Heart left ventricle (tissue), 16 donors: ENCODE data around the gene CHD1. TPM values are rescaled to one million over a fixed set of nuclear protein-coding genes. Genes with fewer than 3 reads are reported as not detected.

Source experiments
- ATAC-seq, 4 donors: fragments of 200-7000 bp; cut with Tn5 transposase; one replicate each; pipeline ENCODE4 v1.9.1; 2020 to 2022; ENCODE audit warnings: moderate library complexity in 4 of 4, mild to moderate bottlenecking in 3 of 4, moderate number of reproducible peaks in 1 of 4
- DNase-seq, 5 donors: peaks; one replicate each; pipeline ENCODE4 v3.0.0-alpha.2; 2020
- H3K27ac ChIP-seq, 12 donors: fragments of 200-600 bp; sonication (generic) in 4 of 12; one replicate each; pipeline versions ENCODE4 v1.5.0 to v1.8.0; 2016 to 2022; ENCODE audit warnings: mild to moderate bottlenecking in 2 of 12
- H3K27me3 ChIP-seq, 9 donors: fragments of 200-600 bp; sonication (generic) in 2 of 9; one replicate each; pipeline versions ENCODE4 v1.5.1 to v1.8.0; 2016 to 2022; ENCODE audit warnings: mild to moderate bottlenecking in 3 of 9
- H3K36me3 ChIP-seq, 9 donors: fragments of 200-600 bp; sonication (generic) in 2 of 9; one replicate each; pipeline versions ENCODE4 v1.5.0 to v1.8.0; 2018 to 2022; ENCODE audit warnings: mild to moderate bottlenecking in 2 of 9
- H3K4me1 ChIP-seq, 12 donors: fragments of 200-600 bp; sonication (generic) in 4 of 12; one replicate each; pipeline versions ENCODE4 v1.5.0 to v1.8.0; 2016 to 2022; ENCODE audit warnings: mild to moderate bottlenecking in 3 of 12
- H3K4me3 ChIP-seq, 12 donors: fragments of 200-600 bp; sonication (generic) in 4 of 12; one replicate each; pipeline versions ENCODE4 v1.5.0 to v1.8.0; 2017 to 2022; ENCODE audit warnings: mild to moderate bottlenecking in 9 of 12, moderate library complexity in 4 of 12
- H3K9me3 ChIP-seq, 12 donors: fragments of 200-600 bp; sonication (generic) in 4 of 12; one replicate each; pipeline versions ENCODE4 v1.5.0 to v1.8.0; 2016 to 2022; ENCODE audit warnings: mild to moderate bottlenecking in 1 of 12
- POLR2A ChIP-seq, 2 donors: fragments of 450-650 bp; IDR thresholded peaks; one replicate each; pipeline ENCODE4 v1.6.1; 2017; ENCODE audit warnings: antibody characterized with exemption in 2 of 2, mild to moderate bottlenecking in 2 of 2, moderate library complexity in 2 of 2
- WGBS, 4 donors: extraction: QIAGEN DNeasy Blood & Tissue Kit in 2 of 4; methylation state at CpG; one replicate each; pipeline versions ENCODE4 v1.1.5 to v1.1.7; 2013 to 2018; 5-methylcytosine and 5-hydroxymethylcytosine counted together
- intact Hi-C, 10 donors: fragments of 100-400 bp; cut with DNase I; formaldehyde crosslinking; loops; one replicate each; pipeline versions ENCODE4 v1.11.1 to v1.14.2; 2022
- polyA plus RNA-seq, 2 donors: library from polyadenylated mRNA; stranded (reverse); fragments of 200-250 nt; gene quantifications; one replicate each; pipeline ENCODE4 v1.2.3, GENCODE V29; 2013
- total RNA-seq, 9 donors: library from RNA; depleted of rRNA in 2 of 9; stranded (reverse); fragments of >200 nt in 2 of 9; fragmentation: NEBNext Ultra II Directional in 3 of 9; extraction: Animal tissue kit (Norgen Biotek cat#: 25700) in 3 of 9; gene quantifications; one replicate each; pipeline versions ENCODE4 v1.1.0 to v1.2.4, GENCODE V29; 2016 to 2023
- TF ChIP-seq, protein P1 (sequence below), 12 donors: fragments of 200-600 bp; sonication (generic) in 4 of 12; IDR thresholded peaks; one replicate each; pipeline versions ENCODE4 v1.5.0 to v1.8.0; 2018 to 2022; ENCODE audit warnings: antibody characterized with exemption in 12 of 12, mild to moderate bottlenecking in 5 of 12
- donor health status: ischemic (EF 13 %, LVEDD 7.1; RV severe dilation, severe dysfunction).
- donor health status: healthy with polysubstance abuse.
- donor health status: DM: no; HTN: yes; CAD: no.
- donor health status: DM: no; HTN: no; CAD: no.
- donor health status: ischemic (EF 25% LVEDD 6.9; RV normal size, moderate dysfunction).
- donor health status: ischemic (EF 25% LVEDD 5.7; RV mildly dilated, moderate dysfunction).
- donor health status: healthy.
- donor health status: DM: yes; HTN: yes; CAD: no.
- donor health status: ischemic (EF 35%, LVEDD 5.7; RV mildly dilated, moderate dysfunction).
- donor health status: nonischemic (EF 11% LVEDD 7.7; RV severe dilation, severe dysfunction).
- donor health status: DM: yes; HTN: yes; CAD: no.
- donor health status: PGD.
- donor health status: ischemic (EF 29% LVEDD 5.4; RV normal size, mild dysfunction).
- donor health status: nonischemic (EF 23%, LVEDD 6.1; RV moderate dilation, normal function).

The CHD1 gene
- total and polyA plus RNA-seq, 11 donors: 8.6 to 24.0 (median 13.4) TPM

- peak overlapping the region; percentile 98 to 100 (median 100) for H3K27ac ChIP-seq
- 0 to 1% (median 1%) methylated on average over 14 of the region's 14 CpGs for WGBS, 4 donors
- no peaks in the 10 kb centered on the region for H3K27me3 ChIP-seq
- peak in 1 of 4 donors; percentile 38 for ATAC-seq
- H3K4me1 ChIP-seq: peaks cover 5 to 50% (median 32%) of the 10 kb centered on the region in 12 donors
- intact Hi-C loops: loop anchor here in 2 of 10 donors (2.0 to 5.0 kb wide), 2 partner anchors 21 to 155 kb away; partner anchors contain the start of gene RGMB (in 1 of the 2)
- H3K36me3 ChIP-seq: peaks cover 0 to 61% (median 36%) of the 10 kb centered on the region in 9 donors
- peak overlapping the region; percentile 70 to 98 (median 86) for H3K4me3 ChIP-seq
- no peaks in the 10 kb centered on the region for H3K9me3 ChIP-seq
- TF ChIP-seq, protein P1, sequence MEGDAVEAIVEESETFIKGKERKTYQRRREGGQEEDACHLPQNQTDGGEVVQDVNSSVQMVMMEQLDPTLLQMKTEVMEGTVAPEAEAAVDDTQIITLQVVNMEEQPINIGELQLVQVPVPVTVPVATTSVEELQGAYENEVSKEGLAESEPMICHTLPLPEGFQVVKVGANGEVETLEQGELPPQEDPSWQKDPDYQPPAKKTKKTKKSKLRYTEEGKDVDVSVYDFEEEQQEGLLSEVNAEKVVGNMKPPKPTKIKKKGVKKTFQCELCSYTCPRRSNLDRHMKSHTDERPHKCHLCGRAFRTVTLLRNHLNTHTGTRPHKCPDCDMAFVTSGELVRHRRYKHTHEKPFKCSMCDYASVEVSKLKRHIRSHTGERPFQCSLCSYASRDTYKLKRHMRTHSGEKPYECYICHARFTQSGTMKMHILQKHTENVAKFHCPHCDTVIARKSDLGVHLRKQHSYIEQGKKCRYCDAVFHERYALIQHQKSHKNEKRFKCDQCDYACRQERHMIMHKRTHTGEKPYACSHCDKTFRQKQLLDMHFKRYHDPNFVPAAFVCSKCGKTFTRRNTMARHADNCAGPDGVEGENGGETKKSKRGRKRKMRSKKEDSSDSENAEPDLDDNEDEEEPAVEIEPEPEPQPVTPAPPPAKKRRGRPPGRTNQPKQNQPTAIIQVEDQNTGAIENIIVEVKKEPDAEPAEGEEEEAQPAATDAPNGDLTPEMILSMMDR (IDR thresholded peaks at IDR 0.05): no peak
- peak in 1 of 2 donors; percentile 40 for TF ChIP-seq POLR2A (IDR thresholded peaks at IDR 0.05)
- DNase-seq: peak in 4 of 5 donors; percentile 52 to 69 (median 58)
Measured at GRCh38 chr5:98927242-98927988, 1.4 kb downstream of the CHD1 start.

GRCh38 chr5:98923966-98924365, 4.8 kb downstream of the CHD1 start:
- Histone ChIP-seq H3K27ac (no peak overlapping the region), H3K9me3 (no peaks in the 10 kb centered on the region), H3K27me3 (no peaks in the 10 kb centered on the region), H3K4me1 (peaks cover 0 to 51% (median 16%) of the 10 kb centered on the region in 12 donors), H3K4me3 (no peak overlapping the region), H3K36me3 (peaks cover 0 to 74% (median 65%) of the 10 kb centered on the region in 9 donors)
- TF ChIP-seq, protein P1 (IDR thresholded peaks at IDR 0.05): no peak
- no peak for TF ChIP-seq POLR2A (IDR thresholded peaks at IDR 0.05)
- intact Hi-C loops: no loop called here
- 77 to 84% (median 80%) methylated on average over 3 of the region's 3 CpGs for WGBS, 4 donors
- no peak for DNase-seq
- ATAC-seq: no peak

DNA sequence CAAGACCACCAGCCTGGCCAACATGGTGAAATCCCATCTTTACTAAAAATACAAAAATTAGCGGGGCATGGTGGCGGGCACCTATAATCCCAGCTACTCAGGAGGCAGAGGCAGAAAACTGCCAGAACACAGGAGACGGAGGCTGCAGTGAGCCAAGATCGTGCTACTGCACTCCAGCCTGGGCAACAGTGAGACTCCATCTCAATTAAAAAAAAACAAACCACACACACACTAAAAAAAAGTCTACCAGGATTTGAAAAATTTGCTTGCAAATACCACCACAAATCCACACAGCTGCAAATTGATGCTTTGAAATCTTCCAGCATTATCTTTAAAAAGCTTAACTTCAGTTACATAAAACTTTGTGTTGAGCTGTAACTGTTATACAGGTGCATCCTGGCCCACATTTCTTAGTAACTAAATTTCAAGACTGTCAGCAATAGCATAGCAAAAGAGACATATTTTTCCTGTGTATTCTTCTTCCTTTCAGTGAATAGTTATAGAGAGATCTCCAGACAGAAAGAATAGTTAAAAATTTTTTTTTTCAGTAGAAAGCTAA, 6.8 kb downstream of the CHD1 start:
- TF ChIP-seq, protein P1 (IDR thresholded peaks at IDR 0.05): no peak
- no peak for TF ChIP-seq POLR2A (IDR thresholded peaks at IDR 0.05)
- no peak for DNase-seq
- Histone ChIP-seq H3K4me3 (no peak overlapping the region), H3K4me1 (peaks cover 0 to 55% (median 17%) of the 10 kb centered on the region in 12 donors), H3K36me3 (peaks cover 0 to 85% (median 65%) of the 10 kb centered on the region in 9 donors), H3K27me3 (no peaks in the 10 kb centered on the region), H3K9me3 (no peaks in the 10 kb centered on the region), H3K27ac (no peak overlapping the region)
- no peak for ATAC-seq
- intact Hi-C loops: no loop called here
- WGBS, 4 donors: 89 to 93% (median 92%) methylated on average over 4 of the region's 4 CpGs

- H3K36me3 ChIP-seq: peaks cover 0 to 67% (median 28%) of the 10 kb centered on the region in 9 donors
Measured at GRCh38 chr5:98917433-98917832, 11.4 kb downstream of the CHD1 start.

More at GRCh38 chr5:98917433-98917832, 11.4 kb downstream of the CHD1 start:
- Histone ChIP-seq H3K27ac (no peak overlapping the region), H3K4me3 (no peak overlapping the region), H3K9me3 (no peaks in the 10 kb centered on the region), H3K27me3 (no peaks in the 10 kb centered on the region), H3K4me1 (peaks cover 0 to 63% (median 7%) of the 10 kb centered on the region in 12 donors)
- ATAC-seq (no peak), DNase-seq (no peak)
- intact Hi-C loops: no loop called here
- TF ChIP-seq POLR2A (IDR thresholded peaks at IDR 0.05): no peak
- TF ChIP-seq, protein P1 (IDR thresholded peaks at IDR 0.05): no peak
- 76 to 83% (median 79%) methylated on average over 2 of the region's 2 CpGs for WGBS, 4 donors
